PFSK-1 (cell line): ENCODE data around the gene TAS2R19.

ENCODE experiments used
- POLR2AphosphoS5 ChIP-seq: IDR thresholded peaks from 2 replicates; pipeline ENCODE4 v1.6.1; 2012; ENCODE audit warnings: low read depth, mild to moderate bottlenecking, control low read depth, low read length, moderate library complexity
- TF ChIP-seq, protein P1 (sequence below), 2 experiments: IDR thresholded peaks; 2 replicates each; pipeline versions ENCODE4 v1.6.1 to v1.8.0; 2011 to 2012; ENCODE audit warnings: low read depth in 2 of 2, low read length in 2 of 2, control low read depth in 1 of 2, inconsistent platforms in 1 of 2, mild to moderate bottlenecking in 1 of 2, moderate library complexity in 1 of 2; ENCODE audit not compliant: insufficient read depth in 1 of 2

GRCh38 chr12:11070999-11071398, 48.6 kb upstream of the TAS2R19 start:
- TF ChIP-seq, protein P1, sequence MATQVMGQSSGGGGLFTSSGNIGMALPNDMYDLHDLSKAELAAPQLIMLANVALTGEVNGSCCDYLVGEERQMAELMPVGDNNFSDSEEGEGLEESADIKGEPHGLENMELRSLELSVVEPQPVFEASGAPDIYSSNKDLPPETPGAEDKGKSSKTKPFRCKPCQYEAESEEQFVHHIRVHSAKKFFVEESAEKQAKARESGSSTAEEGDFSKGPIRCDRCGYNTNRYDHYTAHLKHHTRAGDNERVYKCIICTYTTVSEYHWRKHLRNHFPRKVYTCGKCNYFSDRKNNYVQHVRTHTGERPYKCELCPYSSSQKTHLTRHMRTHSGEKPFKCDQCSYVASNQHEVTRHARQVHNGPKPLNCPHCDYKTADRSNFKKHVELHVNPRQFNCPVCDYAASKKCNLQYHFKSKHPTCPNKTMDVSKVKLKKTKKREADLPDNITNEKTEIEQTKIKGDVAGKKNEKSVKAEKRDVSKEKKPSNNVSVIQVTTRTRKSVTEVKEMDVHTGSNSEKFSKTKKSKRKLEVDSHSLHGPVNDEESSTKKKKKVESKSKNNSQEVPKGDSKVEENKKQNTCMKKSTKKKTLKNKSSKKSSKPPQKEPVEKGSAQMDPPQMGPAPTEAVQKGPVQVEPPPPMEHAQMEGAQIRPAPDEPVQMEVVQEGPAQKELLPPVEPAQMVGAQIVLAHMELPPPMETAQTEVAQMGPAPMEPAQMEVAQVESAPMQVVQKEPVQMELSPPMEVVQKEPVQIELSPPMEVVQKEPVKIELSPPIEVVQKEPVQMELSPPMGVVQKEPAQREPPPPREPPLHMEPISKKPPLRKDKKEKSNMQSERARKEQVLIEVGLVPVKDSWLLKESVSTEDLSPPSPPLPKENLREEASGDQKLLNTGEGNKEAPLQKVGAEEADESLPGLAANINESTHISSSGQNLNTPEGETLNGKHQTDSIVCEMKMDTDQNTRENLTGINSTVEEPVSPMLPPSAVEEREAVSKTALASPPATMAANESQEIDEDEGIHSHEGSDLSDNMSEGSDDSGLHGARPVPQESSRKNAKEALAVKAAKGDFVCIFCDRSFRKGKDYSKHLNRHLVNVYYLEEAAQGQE (IDR thresholded peaks at IDR 0.05; ENCODE audit: insufficient read depth in 1 of 2, low read depth in 2 of 2, low read length in 2 of 2): no peak
- no peak for TF ChIP-seq POLR2AphosphoS5
